ENCODE results near the gene BLMH. TPM values are rescaled to one million over a fixed set of nuclear protein-coding genes. Genes with fewer than 3 reads are reported as not detected.

BLMH gene
- total and polyA plus RNA-seq, 9 of the 15 experiments (the other 6 are each of a cell fraction or from before 2014, with no cell fraction given): 26.0 to 118 (median 67.3) TPM

DNA sequence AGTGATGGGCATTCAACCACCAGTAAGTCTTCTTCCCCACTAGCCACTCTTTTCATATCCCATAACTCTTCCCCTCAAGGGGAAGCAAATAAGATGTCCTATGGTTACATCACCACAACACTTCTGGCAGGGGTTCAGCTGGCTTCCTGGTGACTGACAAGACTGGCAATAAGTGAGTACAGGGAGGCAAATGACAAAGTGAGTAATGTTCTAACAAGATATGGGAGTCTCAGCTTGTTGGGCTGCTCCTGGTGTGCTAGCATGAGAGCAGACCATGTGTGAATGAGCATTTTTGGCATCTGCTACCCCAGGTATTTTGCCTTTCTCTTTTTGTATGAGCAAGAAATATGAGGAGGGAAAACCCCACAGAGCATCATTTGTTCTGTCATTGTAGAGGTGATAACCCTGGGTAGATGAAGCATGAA is 32.2 kb upstream of the BLMH start (continued):
- no peak for TF ChIP-seq KLF6 (CRISPR knock-in tag; IDR thresholded peaks at IDR 0.05; ENCODE audit: borderline replicate concordance)
- no peak for TF ChIP-seq EGR1 (conservative IDR thresholded peaks at IDR 0.05)
- TF ChIP-seq EP400 (IDR thresholded peaks at IDR 0.05): peak; percentile 43; the same call in 1 of the 2 replicates
- peak in 1 of 2 experiments; percentile 26; a peak in 2 of 4 replicates for TF ChIP-seq NRF1 (conservative IDR thresholded peaks at IDR 0.05 in 1 of 2, IDR thresholded peaks at IDR 0.05 in 1 of 2)
- peak; percentile 71 to 73; a peak in 2 of 4 replicates for TF ChIP-seq TRIM24 (IDR thresholded peaks at IDR 0.05)
- TF ChIP-seq SMARCA5 (IDR thresholded peaks at IDR 0.05): no peak
- TF ChIP-seq ZEB2 (IDR thresholded peaks at IDR 0.05): no peak
- no peak for TF ChIP-seq POLR2G (IDR thresholded peaks at IDR 0.05; ENCODE audit: low read depth, low read length)
- TF ChIP-seq, protein P1, sequence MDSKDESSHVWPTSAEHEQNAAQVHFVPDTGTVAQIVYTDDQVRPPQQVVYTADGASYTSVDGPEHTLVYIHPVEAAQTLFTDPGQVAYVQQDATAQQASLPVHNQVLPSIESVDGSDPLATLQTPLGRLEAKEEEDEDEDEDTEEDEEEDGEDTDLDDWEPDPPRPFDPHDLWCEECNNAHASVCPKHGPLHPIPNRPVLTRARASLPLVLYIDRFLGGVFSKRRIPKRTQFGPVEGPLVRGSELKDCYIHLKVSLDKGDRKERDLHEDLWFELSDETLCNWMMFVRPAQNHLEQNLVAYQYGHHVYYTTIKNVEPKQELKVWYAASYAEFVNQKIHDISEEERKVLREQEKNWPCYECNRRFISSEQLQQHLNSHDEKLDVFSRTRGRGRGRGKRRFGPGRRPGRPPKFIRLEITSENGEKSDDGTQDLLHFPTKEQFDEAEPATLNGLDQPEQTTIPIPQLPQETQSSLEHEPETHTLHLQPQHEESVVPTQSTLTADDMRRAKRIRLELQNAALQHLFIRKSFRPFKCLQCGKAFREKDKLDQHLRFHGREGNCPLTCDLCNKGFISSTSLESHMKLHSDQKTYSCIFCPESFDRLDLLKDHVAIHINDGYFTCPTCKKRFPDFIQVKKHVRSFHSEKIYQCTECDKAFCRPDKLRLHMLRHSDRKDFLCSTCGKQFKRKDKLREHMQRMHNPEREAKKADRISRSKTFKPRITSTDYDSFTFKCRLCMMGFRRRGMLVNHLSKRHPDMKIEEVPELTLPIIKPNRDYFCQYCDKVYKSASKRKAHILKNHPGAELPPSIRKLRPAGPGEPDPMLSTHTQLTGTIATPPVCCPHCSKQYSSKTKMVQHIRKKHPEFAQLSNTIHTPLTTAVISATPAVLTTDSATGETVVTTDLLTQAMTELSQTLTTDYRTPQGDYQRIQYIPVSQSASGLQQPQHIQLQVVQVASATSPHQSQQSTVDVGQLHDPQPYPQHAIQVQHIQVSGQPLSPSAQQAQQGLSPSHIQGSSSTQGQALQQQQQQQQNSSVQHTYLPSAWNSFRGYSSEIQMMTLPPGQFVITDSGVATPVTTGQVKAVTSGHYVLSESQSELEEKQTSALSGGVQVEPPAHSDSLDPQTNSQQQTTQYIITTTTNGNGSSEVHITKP (IDR thresholded peaks at IDR 0.05; ENCODE audit: partially characterized antibody): peak; percentile 69
- no peak for TF ChIP-seq NCOA1 (IDR thresholded peaks at IDR 0.05; ENCODE audit: low read depth)
- TF ChIP-seq FOXK2 (conservative IDR thresholded peaks at IDR 0.05 in 1 of 2, IDR thresholded peaks at IDR 0.05 in 1 of 2; ENCODE audit: low read depth in 2 of 2): no peak
- TF ChIP-seq, protein P2, sequence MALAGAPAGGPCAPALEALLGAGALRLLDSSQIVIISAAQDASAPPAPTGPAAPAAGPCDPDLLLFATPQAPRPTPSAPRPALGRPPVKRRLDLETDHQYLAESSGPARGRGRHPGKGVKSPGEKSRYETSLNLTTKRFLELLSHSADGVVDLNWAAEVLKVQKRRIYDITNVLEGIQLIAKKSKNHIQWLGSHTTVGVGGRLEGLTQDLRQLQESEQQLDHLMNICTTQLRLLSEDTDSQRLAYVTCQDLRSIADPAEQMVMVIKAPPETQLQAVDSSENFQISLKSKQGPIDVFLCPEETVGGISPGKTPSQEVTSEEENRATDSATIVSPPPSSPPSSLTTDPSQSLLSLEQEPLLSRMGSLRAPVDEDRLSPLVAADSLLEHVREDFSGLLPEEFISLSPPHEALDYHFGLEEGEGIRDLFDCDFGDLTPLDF (CRISPR knock-in tag; IDR thresholded peaks at IDR 0.05): no peak
- TF ChIP-seq BRD9 (IDR thresholded peaks at IDR 0.05; ENCODE audit: low read depth, partially characterized antibody): no peak
- TF ChIP-seq, protein P3, sequence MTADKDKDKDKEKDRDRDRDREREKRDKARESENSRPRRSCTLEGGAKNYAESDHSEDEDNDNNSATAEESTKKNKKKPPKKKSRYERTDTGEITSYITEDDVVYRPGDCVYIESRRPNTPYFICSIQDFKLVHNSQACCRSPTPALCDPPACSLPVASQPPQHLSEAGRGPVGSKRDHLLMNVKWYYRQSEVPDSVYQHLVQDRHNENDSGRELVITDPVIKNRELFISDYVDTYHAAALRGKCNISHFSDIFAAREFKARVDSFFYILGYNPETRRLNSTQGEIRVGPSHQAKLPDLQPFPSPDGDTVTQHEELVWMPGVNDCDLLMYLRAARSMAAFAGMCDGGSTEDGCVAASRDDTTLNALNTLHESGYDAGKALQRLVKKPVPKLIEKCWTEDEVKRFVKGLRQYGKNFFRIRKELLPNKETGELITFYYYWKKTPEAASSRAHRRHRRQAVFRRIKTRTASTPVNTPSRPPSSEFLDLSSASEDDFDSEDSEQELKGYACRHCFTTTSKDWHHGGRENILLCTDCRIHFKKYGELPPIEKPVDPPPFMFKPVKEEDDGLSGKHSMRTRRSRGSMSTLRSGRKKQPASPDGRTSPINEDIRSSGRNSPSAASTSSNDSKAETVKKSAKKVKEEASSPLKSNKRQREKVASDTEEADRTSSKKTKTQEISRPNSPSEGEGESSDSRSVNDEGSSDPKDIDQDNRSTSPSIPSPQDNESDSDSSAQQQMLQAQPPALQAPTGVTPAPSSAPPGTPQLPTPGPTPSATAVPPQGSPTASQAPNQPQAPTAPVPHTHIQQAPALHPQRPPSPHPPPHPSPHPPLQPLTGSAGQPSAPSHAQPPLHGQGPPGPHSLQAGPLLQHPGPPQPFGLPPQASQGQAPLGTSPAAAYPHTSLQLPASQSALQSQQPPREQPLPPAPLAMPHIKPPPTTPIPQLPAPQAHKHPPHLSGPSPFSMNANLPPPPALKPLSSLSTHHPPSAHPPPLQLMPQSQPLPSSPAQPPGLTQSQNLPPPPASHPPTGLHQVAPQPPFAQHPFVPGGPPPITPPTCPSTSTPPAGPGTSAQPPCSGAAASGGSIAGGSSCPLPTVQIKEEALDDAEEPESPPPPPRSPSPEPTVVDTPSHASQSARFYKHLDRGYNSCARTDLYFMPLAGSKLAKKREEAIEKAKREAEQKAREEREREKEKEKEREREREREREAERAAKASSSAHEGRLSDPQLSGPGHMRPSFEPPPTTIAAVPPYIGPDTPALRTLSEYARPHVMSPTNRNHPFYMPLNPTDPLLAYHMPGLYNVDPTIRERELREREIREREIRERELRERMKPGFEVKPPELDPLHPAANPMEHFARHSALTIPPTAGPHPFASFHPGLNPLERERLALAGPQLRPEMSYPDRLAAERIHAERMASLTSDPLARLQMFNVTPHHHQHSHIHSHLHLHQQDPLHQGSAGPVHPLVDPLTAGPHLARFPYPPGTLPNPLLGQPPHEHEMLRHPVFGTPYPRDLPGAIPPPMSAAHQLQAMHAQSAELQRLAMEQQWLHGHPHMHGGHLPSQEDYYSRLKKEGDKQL (CRISPR knock-in tag; IDR thresholded peaks at IDR 0.05; ENCODE audit: borderline replicate concordance): no peak
- peak; percentile 71; the same call in 1 of the 2 replicates for TF ChIP-seq ZNF584 (CRISPR knock-in tag; IDR thresholded peaks at IDR 0.05; ENCODE audit: low read depth)

Data from K562 (cell line).